Lower leg skin (tissue), 3 donors: ENCODE results near the gene RUFY3.

Source experiments
- POLR2A ChIP-seq, 2 donors: fragments of 450-650 bp; IDR thresholded peaks; one replicate each; pipeline ENCODE4 v1.6.1; 2016 to 2017; ENCODE audit warnings: antibody characterized with exemption in 2 of 2, mild to moderate bottlenecking in 1 of 2, moderate library complexity in 1 of 2
- TF ChIP-seq, protein P1 (sequence below), 3 donors: fragments of 450-650 bp; IDR thresholded peaks; one replicate each; pipeline ENCODE4 v1.5.1; 2016; ENCODE audit warnings: antibody characterized with exemption in 3 of 3, mild to moderate bottlenecking in 3 of 3, moderate library complexity in 2 of 3

DNA sequence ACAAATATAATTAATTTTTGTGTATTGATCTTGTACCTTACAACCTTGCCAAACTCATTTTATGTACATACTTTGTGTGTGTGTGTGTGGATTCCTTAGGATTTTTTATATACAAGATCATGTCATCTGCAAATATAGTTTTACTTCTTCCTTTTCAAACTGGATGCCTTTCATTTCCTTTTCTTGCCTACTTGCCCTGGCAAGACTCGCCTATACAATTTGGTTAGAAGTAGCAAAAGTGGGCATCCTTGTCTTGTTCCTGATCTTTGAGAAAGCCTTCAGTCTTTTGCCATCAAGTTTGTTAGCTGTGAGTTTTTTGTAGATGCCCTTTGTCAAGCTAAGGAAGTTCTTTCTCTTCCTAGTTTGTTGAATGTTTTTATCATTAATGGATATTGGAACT lies 30.5 kb downstream of the RUFY3 start:
- TF ChIP-seq POLR2A (IDR thresholded peaks at IDR 0.05): no peak
- TF ChIP-seq, protein P1, sequence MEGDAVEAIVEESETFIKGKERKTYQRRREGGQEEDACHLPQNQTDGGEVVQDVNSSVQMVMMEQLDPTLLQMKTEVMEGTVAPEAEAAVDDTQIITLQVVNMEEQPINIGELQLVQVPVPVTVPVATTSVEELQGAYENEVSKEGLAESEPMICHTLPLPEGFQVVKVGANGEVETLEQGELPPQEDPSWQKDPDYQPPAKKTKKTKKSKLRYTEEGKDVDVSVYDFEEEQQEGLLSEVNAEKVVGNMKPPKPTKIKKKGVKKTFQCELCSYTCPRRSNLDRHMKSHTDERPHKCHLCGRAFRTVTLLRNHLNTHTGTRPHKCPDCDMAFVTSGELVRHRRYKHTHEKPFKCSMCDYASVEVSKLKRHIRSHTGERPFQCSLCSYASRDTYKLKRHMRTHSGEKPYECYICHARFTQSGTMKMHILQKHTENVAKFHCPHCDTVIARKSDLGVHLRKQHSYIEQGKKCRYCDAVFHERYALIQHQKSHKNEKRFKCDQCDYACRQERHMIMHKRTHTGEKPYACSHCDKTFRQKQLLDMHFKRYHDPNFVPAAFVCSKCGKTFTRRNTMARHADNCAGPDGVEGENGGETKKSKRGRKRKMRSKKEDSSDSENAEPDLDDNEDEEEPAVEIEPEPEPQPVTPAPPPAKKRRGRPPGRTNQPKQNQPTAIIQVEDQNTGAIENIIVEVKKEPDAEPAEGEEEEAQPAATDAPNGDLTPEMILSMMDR (IDR thresholded peaks at IDR 0.05): no peak
